GM21576 (cell line): ENCODE results near the gene LZTFL1.

ENCODE experiments used
- ATAC-seq: cut with Tn5 transposase; IDR thresholded peaks from one replicate; pipeline ENCODE4 v1.9.1; 2021; ENCODE audit warnings: mild to moderate bottlenecking, moderate library complexity; ENCODE audit not compliant: unreplicated experiment

Gene LZTFL1

GRCh38 chr3:45814322-45814721 lies 27.6 kb downstream of the LZTFL1 start:
- no peak for ATAC-seq

GRCh38 chr3:45807681-45808540 lies 34.0 kb downstream of the LZTFL1 start:
- ATAC-seq = no peak

GRCh38 chr3:45807133-45807532 lies 34.8 kb downstream of the LZTFL1 start:
- ATAC-seq = no peak

GRCh38 chr3:45806072-45806471 lies 35.8 kb downstream of the LZTFL1 start:
- no peak for ATAC-seq

GRCh38 chr3:45803252-45803935 lies 38.5 kb downstream of the LZTFL1 start:
- ATAC-seq = no peak

GRCh38 chr3:45802146-45802545 lies 39.8 kb downstream of the LZTFL1 start:
- no peak for ATAC-seq

GRCh38 chr3:45800611-45801010 lies 41.3 kb downstream of the LZTFL1 start:
- no peak for ATAC-seq

GRCh38 chr3:45799586-45799985 lies 42.3 kb downstream of the LZTFL1 start:
- ATAC-seq = no peak

GRCh38 chr3:45798034-45798433 lies 43.9 kb downstream of the LZTFL1 start:
- ATAC-seq = no peak

- no peak for ATAC-seq
These were observed 44.8 kb downstream of the LZTFL1 start for GRCh38 chr3:45796902-45797637.

GRCh38 chr3:45795882-45796765 lies 45.8 kb downstream of the LZTFL1 start, which contains the start of gene SLC6A20:
SLC6A20 (minus strand) TSS chr3:45796536; CDS start chr3:45796419, 117 bp downstream.
- ATAC-seq = no peak

- no peak for ATAC-seq
These were observed 46.4 kb downstream of the LZTFL1 start for GRCh38 chr3:45795509-45795881.

- ATAC-seq = no peak
These were observed 47.3 kb downstream of the LZTFL1 start for GRCh38 chr3:45794660-45795059.

GRCh38 chr3:45794177-45794560 lies 47.8 kb downstream of the LZTFL1 start:
- no peak for ATAC-seq

- no peak for ATAC-seq
These were observed 48.3 kb downstream of the LZTFL1 start for GRCh38 chr3:45793482-45794176.

- no peak for ATAC-seq
These were observed 49.3 kb downstream of the LZTFL1 start for GRCh38 chr3:45792516-45793172.

- no peak for ATAC-seq
These were observed 49.9 kb downstream of the LZTFL1 start for GRCh38 chr3:45792036-45792435.

- ATAC-seq = no peak
These were observed 51.3 kb downstream of the LZTFL1 start for GRCh38 chr3:45790596-45790995.

- no peak for ATAC-seq
These were observed 52.6 kb downstream of the LZTFL1 start for GRCh38 chr3:45789235-45789812.
